Fibroblast of lung (primary cell): ENCODE data around the gene SLF2. TPM values are rescaled to one million over a fixed set of nuclear protein-coding genes. Genes with fewer than 3 reads are reported as not detected.

Source experiments
- DNase-seq, 2 donors: peaks; one replicate each; pipeline versions ENCODE4 v3.0.0 to v3.0.0-alpha.2; 2010; ENCODE audit warnings: low read depth in 2 of 2
- H2AFZ ChIP-seq: 2 replicates; pipeline ENCODE4 v1.5.1; 2012; ENCODE audit warnings: low read length, control low read depth, inconsistent platforms
- H3K27ac ChIP-seq: 2 replicates; pipeline ENCODE4 v1.5.1; 2011; ENCODE audit warnings: low read length, control low read depth; ENCODE audit not compliant: insufficient read depth
- H3K27me3 ChIP-seq: 2 replicates; pipeline ENCODE4 v1.5.1; 2011; ENCODE audit warnings: mild to moderate bottlenecking, low read length; ENCODE audit not compliant: control insufficient read depth, insufficient read depth
- H3K36me3 ChIP-seq: 2 replicates; pipeline ENCODE4 v1.5.1; 2011; ENCODE audit warnings: low read length; ENCODE audit not compliant: control insufficient read depth, insufficient read depth
- H3K4me1 ChIP-seq: 2 replicates; pipeline ENCODE4 v1.5.1; 2011; ENCODE audit warnings: low read length; ENCODE audit not compliant: control insufficient read depth, insufficient read depth; ENCODE audit errors: extremely low read depth
- H3K4me2 ChIP-seq: 2 replicates; pipeline ENCODE4 v1.5.1; 2011; ENCODE audit warnings: low read length, control low read depth; ENCODE audit not compliant: insufficient read depth; ENCODE audit errors: extremely low read depth
- H3K4me3 ChIP-seq, 4 experiments: fragments of 200-600 bp in 1 of 4; sonication (generic) in 1 of 4; replicated peaks in 1 of 4; 2 replicates each; pipeline ENCODE4 v1.5.1; 2011 to 2016; ENCODE audit warnings: low read length in 4 of 4, low read depth in 3 of 4, mild to moderate bottlenecking in 3 of 4, control low read depth in 2 of 4, inconsistent platforms in 1 of 4, mixed read lengths in 1 of 4; ENCODE audit not compliant: insufficient read depth in 1 of 4; ENCODE audit errors: control extremely low read depth in 1 of 4
- H3K79me2 ChIP-seq: 2 replicates; pipeline ENCODE4 v1.5.1; 2012; ENCODE audit warnings: mild to moderate bottlenecking, low read length, inconsistent platforms; ENCODE audit not compliant: control insufficient read depth, insufficient read depth
- H3K9ac ChIP-seq: 2 replicates; pipeline ENCODE4 v1.5.1; 2011; ENCODE audit warnings: mild to moderate bottlenecking, low read length, control low read depth; ENCODE audit not compliant: insufficient read depth
- H3K9me3 ChIP-seq: 2 replicates; pipeline ENCODE4 v1.5.1; 2012; ENCODE audit warnings: low read depth, low read length; ENCODE audit not compliant: control insufficient read depth, insufficient read depth
- H4K20me1 ChIP-seq: 2 replicates; pipeline ENCODE4 v1.5.1; 2011; ENCODE audit warnings: low read length; ENCODE audit not compliant: control insufficient read depth, insufficient read depth; ENCODE audit errors: extremely low read depth
- CTCF ChIP-seq, 2 donors: IDR thresholded peaks in 1 of 2; conservative IDR thresholded peaks in 1 of 2; 1 replicate in 1 of 2; 2 replicates in 1 of 2; pipeline ENCODE4 v1.5.1; 2011 to 2012; ENCODE audit warnings: low read length in 2 of 2, control low read depth in 1 of 2, inconsistent platforms in 1 of 2, low read depth in 1 of 2, mild to moderate bottlenecking in 1 of 2
- EZH2 ChIP-seq: IDR thresholded peaks from 2 replicates; pipeline ENCODE4 v1.5.1; 2012; ENCODE audit warnings: low read length, control low read depth, mild to moderate bottlenecking; ENCODE audit errors: missing control alignments
- polyA plus RNA-seq, 2 donors: library from polyadenylated mRNA; depleted of rRNA in 1 of 2; stranded (reverse) in 1 of 2; unstranded in 1 of 2; fragments of >200 nt; gene quantifications; 2 replicates each; pipeline ENCODE4 v1.2.1, GENCODE V29; 2011 to 2012; ENCODE audit warnings: missing spikeins in 1 of 2
- total RNA-seq: library from RNA; depleted of rRNA; stranded (reverse); fragments of >200 nt; gene quantifications from 2 replicates; pipeline ENCODE4 v1.2.1, GENCODE V29; 2014

The SLF2 gene
- total and polyA plus RNA-seq, 2 donors (not counting 1 experiment from before 2014, with no cell fraction given), result 16.6 to 32.5 TPM

- Histone ChIP-seq H4K20me1 (no peaks in the 10 kb centered on the region), H2AFZ (no peak overlapping the region), H3K27ac (no peak overlapping the region), H3K27me3 (no peaks in the 10 kb centered on the region), H3K4me2 (no peak overlapping the region), H3K4me1 (peaks cover 3% of the 10 kb centered on the region), H3K79me2 (no peaks in the 10 kb centered on the region), H3K4me3 (no peak overlapping the region), H3K9me3 (no peaks in the 10 kb centered on the region), H3K36me3 (peaks cover 2% of the 10 kb centered on the region), H3K9ac (no peak overlapping the region)
- TF ChIP-seq CTCF (conservative IDR thresholded peaks at IDR 0.05 in 1 of 2, IDR thresholded peaks at IDR 0.05 in 1 of 2; ENCODE audit: low read depth in 1 of 2, low read length in 2 of 2), result no peak
- no peak for TF ChIP-seq EZH2
- no peak for DNase-seq
These were observed 53.1 kb downstream of the SLF2 start for GRCh38 chr10:100965820-100966219.

GRCh38 chr10:100966887-100967286, 54.1 kb downstream of the SLF2 start:
- H3K4me3 ChIP-seq, result no peak overlapping the region
- no peak overlapping the region for H3K9ac ChIP-seq
- peaks cover 2% of the 10 kb centered on the region for H3K36me3 ChIP-seq
- TF ChIP-seq CTCF (conservative IDR thresholded peaks at IDR 0.05 in 1 of 2, IDR thresholded peaks at IDR 0.05 in 1 of 2; ENCODE audit: low read depth in 1 of 2, low read length in 2 of 2) (no peak), EZH2 (no peak)
- H3K4me1 ChIP-seq, result peaks cover 3% of the 10 kb centered on the region
- H4K20me1 ChIP-seq, result no peaks in the 10 kb centered on the region
- H3K27ac ChIP-seq, result no peak overlapping the region
- no peaks in the 10 kb centered on the region for H3K27me3 ChIP-seq
- H3K4me2 ChIP-seq, result no peak overlapping the region
- no peaks in the 10 kb centered on the region for H3K79me2 ChIP-seq
- DNase-seq, result no peak
- no peak overlapping the region for H2AFZ ChIP-seq
- no peaks in the 10 kb centered on the region for H3K9me3 ChIP-seq

- Histone ChIP-seq H4K20me1 (no peaks in the 10 kb centered on the region), H3K4me2 (no peak overlapping the region), H3K9ac (no peak overlapping the region), H3K4me1 (peaks cover 3% of the 10 kb centered on the region), H3K79me2 (no peaks in the 10 kb centered on the region), H3K27me3 (no peaks in the 10 kb centered on the region), H3K36me3 (peaks cover 2% of the 10 kb centered on the region), H3K4me3 (no peak overlapping the region), H3K9me3 (no peaks in the 10 kb centered on the region), H3K27ac (no peak overlapping the region), H2AFZ (no peak overlapping the region)
- DNase-seq, result no peak
- no peak for TF ChIP-seq CTCF (conservative IDR thresholded peaks at IDR 0.05 in 1 of 2, IDR thresholded peaks at IDR 0.05 in 1 of 2; ENCODE audit: low read depth in 1 of 2, low read length in 2 of 2)
- no peak for TF ChIP-seq EZH2
These were observed 54.6 kb downstream of the SLF2 start for GRCh38 chr10:100967332-100967731.
